Measurements from ENCODE around the gene XYLT1.

GRCh38 chr16:17229131-17229530, 241.6 kb downstream of the XYLT1 start:
- TF ChIP-seq, protein P1, sequence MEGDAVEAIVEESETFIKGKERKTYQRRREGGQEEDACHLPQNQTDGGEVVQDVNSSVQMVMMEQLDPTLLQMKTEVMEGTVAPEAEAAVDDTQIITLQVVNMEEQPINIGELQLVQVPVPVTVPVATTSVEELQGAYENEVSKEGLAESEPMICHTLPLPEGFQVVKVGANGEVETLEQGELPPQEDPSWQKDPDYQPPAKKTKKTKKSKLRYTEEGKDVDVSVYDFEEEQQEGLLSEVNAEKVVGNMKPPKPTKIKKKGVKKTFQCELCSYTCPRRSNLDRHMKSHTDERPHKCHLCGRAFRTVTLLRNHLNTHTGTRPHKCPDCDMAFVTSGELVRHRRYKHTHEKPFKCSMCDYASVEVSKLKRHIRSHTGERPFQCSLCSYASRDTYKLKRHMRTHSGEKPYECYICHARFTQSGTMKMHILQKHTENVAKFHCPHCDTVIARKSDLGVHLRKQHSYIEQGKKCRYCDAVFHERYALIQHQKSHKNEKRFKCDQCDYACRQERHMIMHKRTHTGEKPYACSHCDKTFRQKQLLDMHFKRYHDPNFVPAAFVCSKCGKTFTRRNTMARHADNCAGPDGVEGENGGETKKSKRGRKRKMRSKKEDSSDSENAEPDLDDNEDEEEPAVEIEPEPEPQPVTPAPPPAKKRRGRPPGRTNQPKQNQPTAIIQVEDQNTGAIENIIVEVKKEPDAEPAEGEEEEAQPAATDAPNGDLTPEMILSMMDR (IDR thresholded peaks at IDR 0.05 in 2 of 3, conservative IDR thresholded peaks at IDR 0.05 in 1 of 3; ENCODE audit: insufficient read depth in 2 of 3, low read depth in 1 of 3, low read length in 3 of 3): no peak
- TF ChIP-seq EP300 (IDR thresholded peaks at IDR 0.05; ENCODE audit: low read length) (no peak), JUNB (CRISPR knock-in tag; conservative IDR thresholded peaks at IDR 0.05) (no peak), ZNF586 (CRISPR knock-in tag; conservative IDR thresholded peaks at IDR 0.05) (no peak), ARNT (IDR thresholded peaks at IDR 0.05) (no peak)

All from K562 (cell line).